ENCODE data around the gene G2E3.

Gene G2E3

GRCh38 chr14:30657050-30657449 lies 98.1 kb downstream of the G2E3 start:
- no peak for DNase-seq

GRCh38 chr14:30657606-30658163 lies 98.7 kb downstream of the G2E3 start:
- DNase-seq, result peak in 1 of 3 donors; percentile 12

- no peak for DNase-seq
These were observed 99.7 kb downstream of the G2E3 start for GRCh38 chr14:30658645-30659044.

- no peak for DNase-seq
These were observed 110.6 kb downstream of the G2E3 start for GRCh38 chr14:30669594-30669993.
